Activated naive CD8-positive, alpha-beta T cell treated with anti-CD3 and anti-CD28 coated beads, Interleukin-2, amount 50 U/mL, for 24 hours (primary cell): ENCODE results near the gene NOD2.
A peak's percentile ranks its signal among the peaks of the same experiment; 100 is the strongest.

ENCODE experiments used
- ATAC-seq: fragments of 150-1000 bp; cut with Tn5 transposase; one replicate; pipeline ENCODE4 v1.10.0; 2021
- DNase-seq: peaks from one replicate; pipeline ENCODE4 v3.0.0; 2021
- H3K27ac Mint-ChIP-seq: one replicate; pipeline ENCODE4 v1.8.0; 2021; ENCODE audit warnings: mild to moderate bottlenecking, mixed read lengths
- H3K27me3 Mint-ChIP-seq: one replicate; pipeline ENCODE4 v1.8.0; 2021; ENCODE audit warnings: mixed read lengths
- H3K36me3 Mint-ChIP-seq: one replicate; pipeline ENCODE4 v1.8.0; 2021; ENCODE audit warnings: low read depth, mixed read lengths
- H3K4me1 Mint-ChIP-seq: one replicate; pipeline ENCODE4 v1.8.0; 2021; ENCODE audit warnings: mixed read lengths
- H3K4me3 Mint-ChIP-seq: one replicate; pipeline ENCODE4 v1.8.0; 2021; ENCODE audit warnings: mild to moderate bottlenecking, moderate library complexity, mixed read lengths
- H3K9me3 Mint-ChIP-seq: one replicate; pipeline ENCODE4 v1.8.0; 2021; ENCODE audit warnings: mixed read lengths

Gene NOD2

GRCh38 chr16:50678531-50678930, 14.9 kb upstream of the NOD2 start:
- ATAC-seq (no peak), DNase-seq (no peak)
- peaks cover 36% of the 10 kb centered on the region for H3K36me3 Mint-ChIP-seq
- H3K4me1 Mint-ChIP-seq = peaks cover 59% of the 10 kb centered on the region
- no peaks in the 10 kb centered on the region for H3K27me3 Mint-ChIP-seq
- H3K9me3 Mint-ChIP-seq = peaks cover 4% of the 10 kb centered on the region
- peak overlapping the region; percentile 79 for H3K27ac Mint-ChIP-seq
- H3K4me3 Mint-ChIP-seq = peak overlapping the region; percentile 64

GRCh38 chr16:50679266-50679665, 14.1 kb upstream of the NOD2 start:
- Mint-ChIP-seq H3K4me1 (peaks cover 66% of the 10 kb centered on the region), H3K4me3 (peak overlapping the region; percentile 82), H3K27ac (peak overlapping the region; percentile 93), H3K36me3 (peaks cover 30% of the 10 kb centered on the region), H3K27me3 (no peaks in the 10 kb centered on the region), H3K9me3 (no peaks in the 10 kb centered on the region)
- DNase-seq (no peak), ATAC-seq (no peak)

GRCh38 chr16:50679676-50680555, 13.5 kb upstream of the NOD2 start:
- DNase-seq = no peak
- ATAC-seq = no peak
- peak overlapping the region; percentile 93 for H3K27ac Mint-ChIP-seq
- peak overlapping the region; percentile 82 for H3K4me3 Mint-ChIP-seq
- H3K36me3 Mint-ChIP-seq = peaks cover 24% of the 10 kb centered on the region
- no peaks in the 10 kb centered on the region for H3K27me3 Mint-ChIP-seq
- peaks cover 72% of the 10 kb centered on the region for H3K4me1 Mint-ChIP-seq
- no peaks in the 10 kb centered on the region for H3K9me3 Mint-ChIP-seq

GRCh38 chr16:50680556-50680893, 12.9 kb upstream of the NOD2 start:
- H3K36me3 Mint-ChIP-seq = peaks cover 18% of the 10 kb centered on the region
- ATAC-seq (no peak), DNase-seq (no peak)
- peak overlapping the region; percentile 82 for H3K4me3 Mint-ChIP-seq
- H3K4me1 Mint-ChIP-seq = peaks cover 77% of the 10 kb centered on the region
- H3K9me3 Mint-ChIP-seq = no peaks in the 10 kb centered on the region
- no peaks in the 10 kb centered on the region for H3K27me3 Mint-ChIP-seq
- H3K27ac Mint-ChIP-seq = peak overlapping the region; percentile 93

GRCh38 chr16:50681021-50681885, 12.2 kb upstream of the NOD2 start, which contains the start of gene SNX20:
TSS of gene SNX20 (minus strand) at chr16:50681312. CDS start at chr16:50677526, 3,786 bp downstream.
- Mint-ChIP-seq H3K27me3 (no peaks in the 10 kb centered on the region), H3K36me3 (peaks cover 11% of the 10 kb centered on the region), H3K4me1 (peaks cover 82% of the 10 kb centered on the region), H3K4me3 (peak within 1 kb of the TSS; percentile 82), H3K9me3 (no peaks in the 10 kb centered on the region), H3K27ac (peak within 1 kb of the TSS; percentile 93)
- DNase-seq (peak; percentile 62), ATAC-seq (peak; percentile 68)

GRCh38 chr16:50683689-50684374, 9.6 kb upstream of the NOD2 start:
- Mint-ChIP-seq H3K27me3 (no peaks in the 10 kb centered on the region), H3K9me3 (no peaks in the 10 kb centered on the region), H3K36me3 (peaks cover 1% of the 10 kb centered on the region), H3K27ac (peak overlapping the region; percentile 87), H3K4me1 (peaks cover 70% of the 10 kb centered on the region), H3K4me3 (peak overlapping the region; percentile 43)
- ATAC-seq (peak; percentile 53), DNase-seq (peak; percentile 67)

- H3K27ac Mint-ChIP-seq = peak overlapping the region; percentile 87
- H3K36me3 Mint-ChIP-seq = no peaks in the 10 kb centered on the region
- H3K9me3 Mint-ChIP-seq = no peaks in the 10 kb centered on the region
- no peaks in the 10 kb centered on the region for H3K27me3 Mint-ChIP-seq
- H3K4me3 Mint-ChIP-seq = peak overlapping the region; percentile 43
- DNase-seq = peak; percentile 55
- H3K4me1 Mint-ChIP-seq = peaks cover 67% of the 10 kb centered on the region
- ATAC-seq = peak; percentile 49
Observed at GRCh38 chr16:50684823-50685461, 8.5 kb upstream of the NOD2 start.

- Mint-ChIP-seq H3K4me1 (peaks cover 63% of the 10 kb centered on the region), H3K27me3 (no peaks in the 10 kb centered on the region), H3K36me3 (no peaks in the 10 kb centered on the region), H3K9me3 (no peaks in the 10 kb centered on the region), H3K27ac (peak overlapping the region; percentile 87), H3K4me3 (peak overlapping the region; percentile 43)
- ATAC-seq (no peak), DNase-seq (no peak)
Observed at GRCh38 chr16:50685462-50686063, 7.8 kb upstream of the NOD2 start.

- peaks cover 57% of the 10 kb centered on the region for H3K4me1 Mint-ChIP-seq
- H3K9me3 Mint-ChIP-seq = no peaks in the 10 kb centered on the region
- no peaks in the 10 kb centered on the region for H3K36me3 Mint-ChIP-seq
- H3K27me3 Mint-ChIP-seq = no peaks in the 10 kb centered on the region
- H3K27ac Mint-ChIP-seq = no peak overlapping the region
- H3K4me3 Mint-ChIP-seq = no peak overlapping the region
- ATAC-seq = no peak
- DNase-seq = no peak
Observed at GRCh38 chr16:50688083-50688482, 5.3 kb upstream of the NOD2 start.

- H3K36me3 Mint-ChIP-seq = no peaks in the 10 kb centered on the region
- DNase-seq (no peak), ATAC-seq (no peak)
- H3K27me3 Mint-ChIP-seq = peaks cover 1% of the 10 kb centered on the region
- peaks cover 52% of the 10 kb centered on the region for H3K4me1 Mint-ChIP-seq
- no peak overlapping the region for H3K27ac Mint-ChIP-seq
- H3K9me3 Mint-ChIP-seq = no peaks in the 10 kb centered on the region
- no peak overlapping the region for H3K4me3 Mint-ChIP-seq
Observed at GRCh38 chr16:50688867-50689266, 4.5 kb upstream of the NOD2 start.

- peaks cover 3% of the 10 kb centered on the region for H3K36me3 Mint-ChIP-seq
- peaks cover 49% of the 10 kb centered on the region for H3K4me1 Mint-ChIP-seq
- no peak overlapping the region for H3K27ac Mint-ChIP-seq
- peaks cover 7% of the 10 kb centered on the region for H3K27me3 Mint-ChIP-seq
- DNase-seq = no peak
- no peak for ATAC-seq
- no peak overlapping the region for H3K4me3 Mint-ChIP-seq
- no peaks in the 10 kb centered on the region for H3K9me3 Mint-ChIP-seq
Observed at GRCh38 chr16:50690177-50690576, 3.2 kb upstream of the NOD2 start.

GRCh38 chr16:50692644-50692998, 785 bp upstream of the NOD2 start:
- DNase-seq (no peak), ATAC-seq (no peak)
- peaks cover 3% of the 10 kb centered on the region for H3K36me3 Mint-ChIP-seq
- peak overlapping the region; percentile 37 for H3K27ac Mint-ChIP-seq
- H3K9me3 Mint-ChIP-seq = no peaks in the 10 kb centered on the region
- H3K4me3 Mint-ChIP-seq = peak overlapping the region; percentile 56
- peaks cover 60% of the 10 kb centered on the region for H3K4me1 Mint-ChIP-seq
- peaks cover 7% of the 10 kb centered on the region for H3K27me3 Mint-ChIP-seq

- ATAC-seq (no peak), DNase-seq (no peak)
- Mint-ChIP-seq H3K4me3 (peak overlapping the region; percentile 69), H3K27me3 (peaks cover 7% of the 10 kb centered on the region), H3K4me1 (peaks cover 72% of the 10 kb centered on the region), H3K36me3 (peaks cover 3% of the 10 kb centered on the region), H3K9me3 (no peaks in the 10 kb centered on the region), H3K27ac (peak overlapping the region; percentile 67)
Observed at GRCh38 chr16:50694206-50694605, 800 bp downstream of the NOD2 start.
